Lung microvascular endothelial cell (primary cell): ENCODE measurements around the gene MAPKAPK2. TPM values are rescaled to one million over a fixed set of nuclear protein-coding genes. Genes with fewer than 3 reads are reported as not detected.
"Not testable (repeated sequence)": the region's sequence is repeated elsewhere in the genome, so short reads cannot be mapped to it uniquely, and the experiment has no call there.

Experiments used
- DNase-seq, 2 donors: peaks; one replicate each; pipeline versions ENCODE4 v3.0.0 to v3.0.0-alpha.2; 2010; ENCODE audit warnings: low read depth in 2 of 2
- total RNA-seq: library from RNA; depleted of rRNA; stranded (reverse); fragments of >200 nt; gene quantifications from 2 replicates; pipeline ENCODE4 v1.2.1, GENCODE V29; 2014

The MAPKAPK2 gene
- total RNA-seq, 1 donor from 2014 or later: 30.2 TPM

DNA sequence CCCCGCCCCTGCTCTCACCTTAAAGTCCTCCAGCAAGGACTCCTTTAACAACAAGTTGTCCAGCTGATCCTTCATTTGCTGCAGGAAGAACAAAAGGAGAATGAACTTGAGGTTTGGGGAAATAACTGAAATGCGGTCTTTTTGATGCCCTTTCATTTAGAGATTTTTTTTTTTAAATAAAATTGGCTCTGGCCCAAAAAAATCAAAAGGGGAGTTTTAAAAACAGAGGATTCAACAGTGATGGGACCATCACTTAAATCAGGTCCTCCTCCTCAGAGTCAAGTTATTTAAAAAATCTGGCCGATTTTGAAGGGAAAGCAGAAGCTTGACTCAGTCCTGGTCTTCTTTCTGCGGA lies 86.6 kb downstream of the MAPKAPK2 start:
- no peak for DNase-seq

DNA sequence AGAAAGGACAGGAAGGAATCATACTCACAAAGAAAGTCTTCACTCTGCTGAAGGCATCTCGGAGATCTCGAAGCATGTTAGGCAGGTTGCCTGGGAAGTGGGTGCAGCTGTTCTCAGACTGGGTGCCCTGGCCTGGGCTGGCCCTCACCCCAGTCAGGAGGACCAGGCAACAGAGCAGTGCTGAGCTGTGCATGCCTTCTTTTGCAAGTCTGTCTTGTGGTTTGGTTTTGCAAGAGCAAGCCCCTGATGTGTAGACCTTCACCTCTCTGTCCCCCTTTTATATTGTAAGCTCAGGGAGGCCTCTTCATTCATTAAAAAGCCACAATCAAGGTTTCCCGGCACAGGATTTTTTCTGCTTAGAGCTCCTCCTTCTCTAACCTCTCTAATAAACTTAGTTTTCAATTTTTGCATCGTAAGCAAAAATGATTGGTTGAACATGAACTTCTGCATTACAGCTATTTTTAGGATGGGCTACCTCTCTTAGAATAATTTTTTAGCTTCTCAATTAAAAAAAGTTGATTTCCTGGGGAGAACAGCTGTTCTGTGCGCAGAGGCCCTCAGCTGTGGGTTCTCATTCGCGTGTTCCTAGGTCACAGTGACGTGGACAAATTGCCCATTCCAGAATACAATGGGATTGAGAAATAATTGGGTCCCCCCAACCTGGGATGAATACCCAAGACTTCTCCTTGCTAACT lies 87.7 kb downstream of the MAPKAPK2 start, which contains the start of gene IL10:
Gene IL10 (minus strand): TSS at position 252 of the 695 bp plus-strand sequence. CDS start 59 bp downstream, at position 193.
- no peak for DNase-seq

DNA sequence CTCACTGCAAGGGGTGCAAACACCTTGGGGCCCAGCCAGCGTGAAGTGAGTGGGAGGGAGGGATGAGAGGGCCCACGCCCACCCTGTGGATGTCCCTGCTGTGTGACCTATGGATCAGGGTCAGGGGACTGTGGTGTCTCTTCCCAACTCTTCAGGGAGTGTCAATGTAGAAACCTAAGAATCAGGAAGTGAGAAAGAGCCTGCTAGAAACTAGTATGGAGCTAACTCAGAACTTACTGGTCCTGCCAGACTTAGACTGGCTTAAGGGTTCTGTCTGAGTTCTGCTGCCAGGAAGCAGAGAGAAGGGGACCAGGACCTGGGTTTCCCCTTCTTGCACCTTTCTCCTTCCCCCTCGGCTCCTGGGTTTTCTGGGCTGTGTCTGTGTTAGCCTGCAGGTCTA lies 89.4 kb downstream of the MAPKAPK2 start:
- DNase-seq: no peak

DNA sequence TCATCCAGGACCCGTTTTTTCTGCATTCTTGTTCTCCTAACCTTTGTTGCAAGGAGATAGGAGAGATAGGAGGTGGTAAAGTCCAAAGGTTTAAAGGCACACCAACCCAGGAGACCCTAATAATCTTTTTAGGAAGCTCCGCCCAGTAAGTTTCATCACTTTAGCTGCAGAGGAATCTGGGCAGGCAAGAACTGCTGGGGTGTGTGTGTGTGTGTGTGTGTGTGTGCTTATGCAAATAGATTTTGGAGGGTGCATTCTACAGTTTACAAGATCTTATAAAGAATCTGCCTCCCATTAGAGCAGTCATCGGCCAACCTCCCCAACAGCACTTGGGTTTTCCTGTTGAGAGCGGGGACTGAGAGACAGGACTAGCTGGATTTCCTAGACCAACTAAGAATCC lies 91.5 kb downstream of the MAPKAPK2 start:
- DNase-seq: no peak

DNA sequence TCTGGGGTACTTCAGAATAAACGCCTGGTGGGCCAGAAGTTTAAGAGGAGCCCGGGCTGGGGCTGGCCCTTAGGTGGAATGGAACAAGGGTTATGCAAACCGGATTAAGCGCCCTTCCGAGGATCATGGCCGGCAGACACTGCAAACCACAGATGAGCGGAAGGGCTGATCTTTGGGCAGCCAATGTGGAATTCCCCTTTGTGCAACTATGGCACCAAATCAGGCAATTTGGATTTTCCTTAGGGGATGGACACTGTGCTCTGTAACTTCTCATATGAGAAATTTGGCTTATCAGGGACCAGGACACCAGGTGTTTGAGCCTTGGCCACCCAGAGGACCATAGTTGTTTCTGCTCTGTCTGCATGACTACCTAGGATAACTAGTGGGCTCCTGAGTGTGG lies 93.3 kb downstream of the MAPKAPK2 start:
- no peak for DNase-seq

DNA sequence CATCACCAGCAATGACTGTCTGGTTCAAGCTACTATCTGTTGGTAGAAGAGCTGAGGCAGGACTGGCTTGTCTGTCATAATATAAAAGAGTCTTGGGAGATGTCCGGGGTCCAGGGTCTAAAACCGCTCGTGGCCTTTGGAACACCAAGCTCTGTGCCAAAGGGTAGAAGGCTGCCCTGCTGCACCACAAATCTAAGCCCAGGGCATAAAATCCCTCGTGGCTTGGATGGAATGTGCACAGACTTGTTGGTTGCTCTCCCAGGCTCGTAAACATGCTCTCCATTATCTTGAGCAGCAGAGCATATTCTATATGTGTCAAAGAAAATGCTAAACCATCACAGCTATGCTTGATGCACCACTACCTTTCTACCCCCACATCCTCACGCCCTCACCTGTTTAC lies 94.2 kb downstream of the MAPKAPK2 start:
- not testable (repeated sequence) for DNase-seq

DNA sequence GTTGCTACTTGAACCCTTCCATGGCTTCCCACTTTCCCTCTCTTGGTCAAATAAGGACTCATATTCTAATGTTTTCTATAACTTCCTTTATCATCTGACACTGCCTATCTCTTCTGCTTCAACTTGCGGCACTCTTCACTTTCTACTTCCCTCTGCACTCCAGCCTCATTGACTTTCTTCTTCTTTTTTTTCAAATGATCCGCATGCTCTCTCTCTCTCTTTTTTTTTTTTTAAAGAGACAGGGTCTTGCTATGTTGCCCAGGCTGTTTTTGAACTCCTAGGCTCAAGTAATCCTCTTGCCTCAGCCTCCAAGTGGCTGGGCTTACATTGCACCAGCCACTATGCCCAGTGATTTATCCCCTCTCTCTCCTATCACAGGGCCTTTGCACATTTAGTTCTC lies 94.9 kb downstream of the MAPKAPK2 start:
- DNase-seq: no peak

DNA sequence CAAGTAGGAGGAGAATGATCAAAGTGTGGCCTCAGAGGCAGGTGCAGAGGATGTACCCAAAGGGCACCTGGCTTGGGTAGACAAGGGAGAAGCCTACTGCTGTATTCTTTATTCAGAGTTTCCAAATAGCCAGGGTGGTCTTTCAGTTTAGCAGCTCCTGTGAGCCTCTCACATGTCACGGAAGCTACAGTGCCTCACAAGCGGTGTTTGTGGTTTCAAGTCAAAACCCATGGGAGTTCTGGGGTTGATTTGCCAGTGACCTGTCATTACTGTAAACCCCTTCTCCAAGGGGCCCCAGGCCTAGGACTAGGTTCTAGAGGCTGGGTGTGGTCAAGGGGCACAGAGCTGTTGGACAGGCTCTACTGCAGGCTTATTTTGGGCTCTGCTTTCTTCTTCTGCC lies 97.7 kb downstream of the MAPKAPK2 start:
- no peak for DNase-seq

DNA sequence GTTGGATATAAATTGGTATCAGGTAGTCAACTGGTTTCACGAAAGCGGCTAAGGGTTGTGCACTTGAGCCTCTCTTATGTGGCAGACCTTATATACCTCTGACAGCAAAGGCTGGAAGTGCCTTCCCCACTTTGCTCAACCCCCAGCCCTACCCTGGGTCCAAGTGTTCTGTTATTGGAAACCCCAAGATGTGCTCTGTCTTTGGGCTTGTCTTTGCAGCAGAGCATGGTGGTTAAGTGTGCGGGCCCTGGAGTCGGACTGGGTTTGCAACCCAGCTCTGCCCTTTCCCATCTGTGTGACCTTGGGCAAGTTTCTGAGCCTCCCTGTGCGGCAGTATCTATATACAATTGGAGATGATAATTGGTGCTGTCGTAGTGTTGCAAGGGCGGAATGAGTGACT lies 98.8 kb downstream of the MAPKAPK2 start:
- DNase-seq: no peak

Other genes with a start within 250 kb of the MAPKAPK2 start
- gene IKBKE, start 214.4 kb upstream of the MAPKAPK2 start, total RNA-seq: 11.1 and 18.3 TPM in 2 replicates
- under 0.01 and 0.22 TPM in 2 replicates for gene RASSF5, start 177.4 kb upstream of the MAPKAPK2 start, total RNA-seq
- 34.2 and 45.4 TPM in 2 replicates for gene EIF2D, start 72.4 kb upstream of the MAPKAPK2 start, total RNA-seq
- 8.3 and 10.9 TPM in 2 replicates for gene DYRK3, start 49.4 kb upstream of the MAPKAPK2 start, total RNA-seq
- not detected in 2 replicates for gene IL19, start 85.9 kb downstream of the MAPKAPK2 start, total RNA-seq
- gene IL10, start 87.6 kb downstream of the MAPKAPK2 start, total RNA-seq: not detected in 2 replicates
- gene IL20, start 180.7 kb downstream of the MAPKAPK2 start, total RNA-seq: not detected in 2 replicates
- gene IL24, start 212.5 kb downstream of the MAPKAPK2 start, total RNA-seq: not detected in 2 replicates
- not detected in 2 replicates for gene FCMR, start 237.0 kb downstream of the MAPKAPK2 start, total RNA-seq